GM23248 (cell line): ENCODE measurements around the gene VWA5B1. TPM values are rescaled to one million over a fixed set of nuclear protein-coding genes. Genes with fewer than 3 reads are reported as not detected.

Source experiments
- DNase-seq: peaks from one replicate; pipeline ENCODE4 v3.0.0-alpha.2; 2015
- H2AFZ ChIP-seq: fragments of 200-600 bp; sonication (generic); 2 replicates; pipeline ENCODE4 v1.6.1; 2016; ENCODE audit warnings: antibody characterized with exemption
- H3F3A ChIP-seq: fragments of 200-600 bp; sonication (generic); 2 replicates; pipeline ENCODE4 v1.6.1; 2016; ENCODE audit warnings: mild to moderate bottlenecking, antibody characterized with exemption, mixed run types; ENCODE audit not compliant: insufficient read depth
- H3K27ac ChIP-seq: fragments of 200-600 bp; sonication (generic); 2 replicates; pipeline ENCODE4 v1.5.1; 2016; ENCODE audit warnings: mild to moderate bottlenecking
- H3K27me3 ChIP-seq: fragments of 200-600 bp; sonication (generic); replicated peaks from 2 replicates; pipeline ENCODE4 v1.6.1; 2016; ENCODE audit warnings: mild to moderate bottlenecking; ENCODE audit not compliant: insufficient read depth
- H3K36me3 ChIP-seq: fragments of 200-600 bp; sonication (generic); 2 replicates; pipeline ENCODE4 v1.6.1; 2016; ENCODE audit warnings: low read depth, mild to moderate bottlenecking
- H3K4me1 ChIP-seq: fragments of 200-600 bp; sonication (generic); 2 replicates; pipeline ENCODE4 v1.6.1; 2016; ENCODE audit warnings: mild to moderate bottlenecking; ENCODE audit not compliant: insufficient read depth
- H3K4me2 ChIP-seq: fragments of 200-600 bp; sonication (generic); one replicate; pipeline ENCODE4 v1.6.1; 2016; ENCODE audit warnings: mild to moderate bottlenecking; ENCODE audit not compliant: unreplicated experiment
- H3K4me3 ChIP-seq: fragments of 200-600 bp; sonication (generic); 2 replicates; pipeline ENCODE4 v1.5.1; 2016; ENCODE audit warnings: mild to moderate bottlenecking
- H3K79me2 ChIP-seq: fragments of 200-600 bp; sonication (generic); 2 replicates; pipeline ENCODE4 v1.6.1; 2016; ENCODE audit warnings: mild to moderate bottlenecking; ENCODE audit not compliant: insufficient read depth
- H3K9ac ChIP-seq: fragments of 200-600 bp; sonication (generic); 2 replicates; pipeline ENCODE4 v1.6.1; 2016; ENCODE audit warnings: mild to moderate bottlenecking
- H3K9me2 ChIP-seq: fragments of 200-600 bp; sonication (generic); 2 replicates; pipeline ENCODE4 v1.6.1; 2016; ENCODE audit warnings: mixed run types, mild to moderate bottlenecking, moderate library complexity; ENCODE audit not compliant: insufficient read depth
- H3K9me3 ChIP-seq: fragments of 200-600 bp; sonication (generic); one replicate; pipeline ENCODE4 v1.6.1; 2017; ENCODE audit warnings: low read depth
- H4K20me1 ChIP-seq: fragments of 200-600 bp; sonication (generic); 2 replicates; pipeline ENCODE4 v1.6.0; 2016; ENCODE audit not compliant: insufficient read depth
- EZH2 ChIP-seq: fragments of 200-600 bp; sonication (generic); IDR thresholded peaks from 2 replicates; pipeline ENCODE4 v1.6.1; 2018; ENCODE audit warnings: antibody characterized with exemption, mild to moderate bottlenecking; ENCODE audit not compliant: insufficient read depth, poor library complexity, severe bottlenecking
- EZH2phosphoT487 ChIP-seq: fragments of 200-600 bp; sonication (generic); IDR thresholded peaks from 2 replicates; pipeline ENCODE4 v1.6.1; 2018; ENCODE audit warnings: antibody characterized with exemption, moderate library complexity, mild to moderate bottlenecking, low read depth; ENCODE audit not compliant: insufficient read depth
- WGBS, 2 experiments: methylation state at CpG; one replicate each; pipeline ENCODE4 v1.1.6; 2015 to 2017; ENCODE audit warnings: low lambda C conversion rate in 2 of 2, low coverage in 1 of 2; ENCODE audit errors: missing lambda C conversion rate in 2 of 2; 5-methylcytosine and 5-hydroxymethylcytosine counted together
- in situ Hi-C: fragments of 300-500 bp; cut with MboI; formaldehyde crosslinking; loops from 2 replicates; pipeline ENCODE4 v1.15.0; 2020
- polyA plus RNA-seq: library from polyadenylated mRNA; unstranded; fragments of >200 nt; fragmentation: Nextera tagmentation; extraction: Ambion mirVana; gene quantifications from 2 replicates; pipeline ENCODE4 v1.2.1, GENCODE V29; 2016
- total RNA-seq: library from RNA; depleted of rRNA; stranded (reverse); fragments of >200 nt; shearing (Covaris generic); gene quantifications from 2 replicates; pipeline ENCODE4 v1.2.3, GENCODE V29; 2014

Gene VWA5B1
- total and polyA plus RNA-seq, 2 experiments from 2014 or later: not detected

DNA sequence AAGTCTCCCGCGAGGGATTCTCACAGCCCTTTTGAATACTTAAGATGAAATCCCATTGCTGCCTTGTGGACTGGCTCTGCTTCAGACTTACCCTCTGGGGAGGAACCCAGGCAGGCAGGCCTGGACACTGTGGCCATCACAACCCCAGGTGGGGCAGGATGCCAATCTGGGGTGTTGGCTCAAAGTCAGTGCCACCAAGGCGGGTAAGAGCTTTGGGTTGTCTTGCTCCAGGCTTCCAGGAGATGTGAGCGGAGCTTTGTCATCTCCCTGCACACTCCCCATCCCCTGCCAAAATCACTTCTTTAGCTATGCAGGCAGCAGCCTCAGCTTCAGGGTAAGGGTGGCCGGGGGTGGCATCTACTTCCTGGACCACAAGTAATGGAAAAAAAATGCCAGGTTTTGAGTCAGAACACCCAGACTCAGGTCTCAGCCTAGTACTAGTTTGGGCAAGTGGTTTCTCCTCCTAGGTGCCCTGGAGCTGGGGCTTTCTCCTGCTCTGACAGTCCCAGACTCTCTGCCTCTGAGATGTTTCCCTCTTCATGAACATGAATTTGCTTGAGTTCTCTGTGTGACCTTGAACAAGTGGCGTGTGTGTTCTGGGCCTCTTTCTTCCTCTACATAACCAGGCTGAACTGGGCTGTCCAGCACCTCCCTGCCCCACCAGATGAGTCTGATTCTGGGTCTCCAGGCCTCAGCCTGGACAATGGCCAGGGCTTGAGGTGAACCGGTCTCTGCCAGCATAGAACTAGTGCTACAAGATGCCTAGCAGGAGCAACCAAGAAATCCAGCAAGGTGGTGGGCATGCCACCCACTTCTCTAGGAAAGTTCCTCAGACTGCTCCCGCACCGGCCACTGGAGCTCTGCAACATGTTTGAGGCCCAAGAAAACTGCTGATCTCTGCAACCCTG is 65.4 kb downstream of the VWA5B1 start:
- H3K4me1 ChIP-seq: 0 out of 2 replicates have a peak, but pooled peaks cover 6% of the 10 kb centered on the region
- no peaks in the 10 kb centered on the region for H3K36me3 ChIP-seq
- no peak overlapping the region for H3K4me2 ChIP-seq
- no peaks in the 10 kb centered on the region for H4K20me1 ChIP-seq
- no peaks in the 10 kb centered on the region for H3F3A ChIP-seq
- H3K9me3 ChIP-seq: no peaks in the 10 kb centered on the region
- no peak overlapping the region for H3K27ac ChIP-seq
- peak; percentile 40 for DNase-seq
- peaks cover 19% of the 10 kb centered on the region; the same call in 1 of the 2 replicates for H3K27me3 ChIP-seq
- TF ChIP-seq EZH2: no peak
- TF ChIP-seq EZH2phosphoT487: no peak
- H3K79me2 ChIP-seq: no peaks in the 10 kb centered on the region
- no peaks in the 10 kb centered on the region for H3K9me2 ChIP-seq
- in situ Hi-C loops: no loop called here
- 62 to 70% methylated on average over 9 of the region's 9 CpGs for WGBS, 2 experiments
- no peak overlapping the region for H3K9ac ChIP-seq
- no peak overlapping the region for H3K4me3 ChIP-seq
- H2AFZ ChIP-seq: no peak overlapping the region

GRCh38 chr1:20356850-20357459 is 66.3 kb downstream of the VWA5B1 start:
- H3K9ac ChIP-seq: no peak overlapping the region
- no peaks in the 10 kb centered on the region for H3K36me3 ChIP-seq
- peaks cover 19% of the 10 kb centered on the region; the same call in 1 of the 2 replicates for H3K27me3 ChIP-seq
- no peaks in the 10 kb centered on the region for H4K20me1 ChIP-seq
- in situ Hi-C loops: no loop called here
- no peaks in the 10 kb centered on the region for H3K79me2 ChIP-seq
- no peaks in the 10 kb centered on the region for H3K9me2 ChIP-seq
- H3K4me1 ChIP-seq: 0 out of 2 replicates have a peak, but pooled peaks cover 6% of the 10 kb centered on the region
- no peak overlapping the region for H3K27ac ChIP-seq
- H3F3A ChIP-seq: no peaks in the 10 kb centered on the region
- H2AFZ ChIP-seq: no peak overlapping the region
- 74 to 84% methylated on average over 8 of the region's 8 CpGs for WGBS, 2 experiments
- TF ChIP-seq EZH2phosphoT487 (no peak), EZH2 (no peak)
- DNase-seq: no peak
- H3K9me3 ChIP-seq: no peaks in the 10 kb centered on the region
- no peak overlapping the region for H3K4me3 ChIP-seq
- H3K4me2 ChIP-seq: no peak overlapping the region

- H3K27me3 ChIP-seq: peaks cover 19% of the 10 kb centered on the region; the same call in 1 of the 2 replicates
- WGBS, 2 experiments: 69 to 78% methylated on average over 8 of the region's 8 CpGs
Measured at GRCh38 chr1:20357796-20358195, 67.1 kb downstream of the VWA5B1 start.

GRCh38 chr1:20358761-20359263 is 68.1 kb downstream of the VWA5B1 start:
- H2AFZ ChIP-seq: no peak overlapping the region
- H3K4me3 ChIP-seq: no peak overlapping the region
- H3K9me2 ChIP-seq: no peaks in the 10 kb centered on the region
- no peaks in the 10 kb centered on the region for H4K20me1 ChIP-seq
- 0 out of 2 replicates have a peak, but pooled peaks cover 6% of the 10 kb centered on the region for H3K4me1 ChIP-seq
- no peaks in the 10 kb centered on the region for H3K79me2 ChIP-seq
- in situ Hi-C loops: no loop called here
- no peak overlapping the region for H3K27ac ChIP-seq
- H3K9ac ChIP-seq: no peak overlapping the region
- H3K27me3 ChIP-seq: peaks cover 19% of the 10 kb centered on the region; the same call in 1 of the 2 replicates
- no peak for TF ChIP-seq EZH2phosphoT487
- no peak for TF ChIP-seq EZH2
- H3F3A ChIP-seq: no peaks in the 10 kb centered on the region
- 16 to 22% methylated on average over 12 of the region's 12 CpGs for WGBS, 2 experiments
- H3K9me3 ChIP-seq: no peaks in the 10 kb centered on the region
- H3K36me3 ChIP-seq: no peaks in the 10 kb centered on the region
- H3K4me2 ChIP-seq: no peak overlapping the region
- peak; percentile 50 for DNase-seq

More at GRCh38 chr1:20357796-20358195, 67.1 kb downstream of the VWA5B1 start:
- no peak overlapping the region for H3K4me3 ChIP-seq
- 0 out of 2 replicates have a peak, but pooled peaks cover 6% of the 10 kb centered on the region for H3K4me1 ChIP-seq
- no peak overlapping the region for H3K4me2 ChIP-seq
- no peaks in the 10 kb centered on the region for H3K36me3 ChIP-seq
- H3F3A ChIP-seq: no peaks in the 10 kb centered on the region
- no peaks in the 10 kb centered on the region for H3K79me2 ChIP-seq
- H3K27ac ChIP-seq: no peak overlapping the region
- H3K9ac ChIP-seq: no peak overlapping the region
- in situ Hi-C loops: no loop called here
- TF ChIP-seq EZH2phosphoT487: no peak
- TF ChIP-seq EZH2: no peak
- H4K20me1 ChIP-seq: no peaks in the 10 kb centered on the region
- no peak for DNase-seq
- H2AFZ ChIP-seq: no peak overlapping the region
- H3K9me2 ChIP-seq: no peaks in the 10 kb centered on the region
- H3K9me3 ChIP-seq: no peaks in the 10 kb centered on the region
